ENCODE measurements around the gene GALC.

The GALC gene

DNA sequence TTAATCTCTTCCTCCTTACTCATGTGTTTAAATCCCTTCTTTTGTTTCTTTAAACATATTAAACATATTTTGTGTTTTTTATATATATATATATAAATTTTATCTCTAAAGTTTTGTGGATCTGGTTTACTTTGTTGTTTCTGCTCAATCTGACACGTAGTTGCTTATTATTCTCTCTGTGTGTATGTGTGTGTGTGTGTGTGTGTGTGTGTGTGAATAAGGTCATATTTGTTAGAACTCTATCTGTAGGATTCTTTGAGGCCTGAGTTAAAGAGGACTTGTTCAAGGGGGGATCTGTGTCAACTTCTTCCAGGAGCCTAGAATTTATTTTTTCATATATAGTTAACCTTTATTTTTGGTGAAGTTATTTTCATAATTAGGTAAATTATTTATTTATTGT is 14.6 kb upstream of the GALC start:
- DNase-seq (ENCODE audit: low read depth in 2 of 2) = no peak

- DNase-seq (ENCODE audit: low read depth in 2 of 2) = no peak
Observed at GRCh38 chr14:88005978-88006851, 13.2 kb upstream of the GALC start.

GRCh38 chr14:88005050-88005481 is 12.1 kb upstream of the GALC start, which contains the start of gene GPR65:
Gene GPR65 (plus strand): TSS chr14:88005135. CDS start chr14:88010848, 5,713 bp downstream.
- DNase-seq (ENCODE audit: low read depth in 2 of 2) = no peak

DNA sequence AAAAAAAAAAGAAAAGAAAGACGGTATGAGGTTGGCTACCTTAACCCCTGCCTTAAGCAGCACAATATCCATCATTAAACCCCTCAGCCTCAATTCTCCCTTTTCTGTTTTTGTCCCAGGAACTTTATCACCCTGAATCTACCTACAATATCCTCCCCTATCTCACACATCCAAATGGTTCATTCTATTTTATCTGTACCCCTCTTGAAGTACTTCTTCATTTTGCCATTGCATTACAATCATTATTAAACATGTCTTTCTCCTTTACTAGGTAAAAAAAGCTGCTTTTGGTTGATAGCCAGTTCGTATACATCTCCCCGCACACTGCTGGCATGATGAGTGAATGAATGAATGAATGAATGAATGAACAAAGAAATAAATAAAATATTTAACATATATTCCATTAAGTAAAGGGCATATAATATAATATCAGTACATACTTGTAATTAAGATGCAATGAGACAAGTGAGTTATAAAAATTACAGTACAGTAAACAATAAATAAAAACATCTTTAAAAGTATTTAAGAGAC is 11.6 kb upstream of the GALC start:
- no peak for DNase-seq (ENCODE audit: low read depth in 2 of 2)

DNA sequence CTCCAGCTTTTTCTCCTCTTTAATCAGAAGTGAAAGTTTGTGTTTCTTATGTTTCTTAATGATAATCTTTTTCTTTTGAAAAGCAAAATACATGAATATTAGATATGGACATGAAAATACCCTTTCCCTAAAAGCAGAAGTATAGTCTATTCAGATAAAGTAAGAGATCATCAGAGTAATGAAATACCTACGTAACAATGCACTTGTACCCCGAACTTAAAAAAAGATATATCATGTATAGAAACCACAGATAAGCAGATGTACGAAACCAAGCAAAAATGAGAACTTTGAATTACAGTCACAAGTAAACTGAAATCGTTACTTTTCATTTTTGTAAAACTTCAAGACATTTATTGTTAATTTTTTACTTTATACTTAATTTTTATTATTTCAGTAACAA is 10.4 kb upstream of the GALC start:
- no peak for DNase-seq (ENCODE audit: low read depth in 2 of 2)

GRCh38 chr14:88002421-88003075 is 9.6 kb upstream of the GALC start:
- DNase-seq (ENCODE audit: low read depth in 2 of 2) = no peak

DNA sequence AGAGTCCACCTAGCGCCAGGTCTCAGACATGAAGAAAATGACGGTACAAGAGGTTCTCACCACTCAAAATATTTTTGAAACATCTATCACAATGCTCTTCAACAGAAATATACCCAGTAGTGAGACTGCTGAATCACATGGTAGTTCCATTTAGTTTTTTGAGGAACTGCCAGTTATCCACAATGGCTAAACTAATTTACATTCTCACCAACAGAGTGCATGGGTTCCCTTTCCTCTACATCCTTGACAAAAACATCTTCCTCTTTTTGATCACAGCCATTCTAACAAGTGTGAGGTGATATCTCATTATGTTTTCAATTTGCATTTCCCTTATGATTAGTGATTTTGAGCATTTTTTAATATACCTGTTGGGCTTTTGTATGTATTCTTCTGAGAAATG is 6.3 kb upstream of the GALC start:
- DNase-seq (ENCODE audit: low read depth in 2 of 2) = no peak

DNA sequence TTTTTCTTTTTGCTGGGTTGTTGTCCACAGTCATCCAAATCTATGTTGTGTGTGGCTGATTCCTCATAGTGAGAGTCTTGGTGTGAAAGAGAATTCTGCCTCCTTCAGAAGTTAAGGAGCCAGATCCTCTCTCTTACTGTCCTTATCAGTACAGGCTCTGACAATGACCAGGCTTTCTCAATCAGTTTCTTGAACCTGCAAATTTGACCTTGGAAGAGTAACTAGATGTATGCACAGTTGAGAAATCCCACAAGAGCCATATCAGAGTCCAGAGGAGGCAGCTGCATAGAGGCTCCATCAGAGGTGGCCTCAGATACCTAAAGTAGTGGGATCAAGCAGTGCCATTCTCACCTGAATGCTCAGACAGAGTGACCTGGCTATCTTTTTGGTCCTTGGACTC is 5.5 kb upstream of the GALC start:
- no peak for DNase-seq (ENCODE audit: low read depth in 2 of 2)

- no peak for DNase-seq (ENCODE audit: low read depth in 2 of 2)
Observed at GRCh38 chr14:87996291-87996592, 3.3 kb upstream of the GALC start.

GRCh38 chr14:87995500-87996290 is 2.7 kb upstream of the GALC start:
- no peak for DNase-seq (ENCODE audit: low read depth in 2 of 2)

DNA sequence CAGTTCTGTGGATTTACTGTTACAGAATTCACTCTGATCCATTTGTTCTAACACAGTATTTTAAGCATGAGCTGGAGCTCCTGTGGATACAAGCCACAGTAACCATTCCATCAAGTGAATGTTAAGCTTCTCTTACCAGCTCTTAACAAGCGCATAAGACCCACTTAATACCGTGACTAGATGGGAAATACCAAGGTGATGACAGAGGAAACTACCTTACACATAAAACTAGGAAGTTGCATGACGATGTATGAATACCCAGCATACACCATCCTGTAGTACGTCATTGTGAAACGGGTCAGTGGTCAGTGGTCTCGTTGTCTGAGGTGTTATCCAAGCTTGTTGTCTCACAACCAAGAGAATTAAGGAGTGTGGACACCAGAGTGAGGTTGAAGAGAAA is 2.0 kb upstream of the GALC start:
- DNase-seq (ENCODE audit: low read depth in 2 of 2) = no peak

DNA sequence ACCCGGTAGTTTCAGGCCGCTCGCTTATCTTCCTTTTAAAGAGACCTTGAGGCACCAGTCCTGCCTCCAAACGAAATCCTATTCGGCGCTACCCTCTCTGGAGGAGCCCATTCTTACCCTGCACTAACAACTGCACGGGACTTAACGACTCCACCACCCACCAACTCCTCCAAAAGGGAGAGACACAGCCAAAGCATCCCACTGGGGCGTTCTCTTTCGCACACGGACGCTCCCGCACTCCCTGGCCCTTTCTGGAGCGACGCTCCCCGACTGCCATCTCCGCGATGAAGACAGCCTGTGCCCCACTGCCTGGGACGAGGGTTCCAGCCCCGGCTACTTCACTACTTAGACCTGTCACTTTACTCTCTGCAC is 650 bp downstream of the GALC start:
- DNase-seq (ENCODE audit: low read depth in 2 of 2) = no peak

DNA sequence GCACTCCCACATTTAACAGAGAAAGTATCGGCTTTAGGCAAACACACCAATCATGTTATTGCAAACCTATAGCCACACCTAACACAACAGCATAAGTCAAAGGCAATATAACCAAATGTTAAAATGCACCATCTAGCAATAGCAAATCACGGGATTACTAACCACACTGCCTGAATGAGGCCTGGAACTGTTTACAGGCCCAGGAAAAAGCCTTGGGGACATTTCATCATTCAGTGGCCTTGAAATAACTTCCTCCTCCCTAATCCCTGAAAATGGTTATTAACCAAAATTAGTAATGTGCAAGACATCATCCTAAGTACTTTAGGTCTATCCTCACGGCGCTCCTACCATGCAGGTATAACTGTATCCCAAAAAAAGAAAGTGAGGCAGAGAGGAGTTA is 2.3 kb downstream of the GALC start:
- no peak for DNase-seq (ENCODE audit: low read depth in 2 of 2)

DNA sequence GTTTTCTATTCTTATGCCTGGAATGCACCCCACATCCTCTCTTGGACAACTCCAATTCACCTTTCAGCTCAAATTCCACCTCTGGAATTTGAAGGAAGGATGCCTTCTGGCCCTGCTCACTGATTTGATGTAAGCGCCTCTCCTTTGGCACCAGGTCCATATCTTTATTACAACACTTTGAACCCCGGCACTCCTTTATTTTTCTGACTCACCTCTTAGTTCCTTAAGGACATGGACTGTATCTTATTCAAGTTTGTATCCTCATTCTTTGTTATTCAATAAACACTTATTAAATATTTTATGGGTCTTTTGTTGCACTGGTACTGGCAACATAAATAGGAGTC is 3.1 kb downstream of the GALC start:
- no peak for DNase-seq (ENCODE audit: low read depth in 2 of 2)

DNA sequence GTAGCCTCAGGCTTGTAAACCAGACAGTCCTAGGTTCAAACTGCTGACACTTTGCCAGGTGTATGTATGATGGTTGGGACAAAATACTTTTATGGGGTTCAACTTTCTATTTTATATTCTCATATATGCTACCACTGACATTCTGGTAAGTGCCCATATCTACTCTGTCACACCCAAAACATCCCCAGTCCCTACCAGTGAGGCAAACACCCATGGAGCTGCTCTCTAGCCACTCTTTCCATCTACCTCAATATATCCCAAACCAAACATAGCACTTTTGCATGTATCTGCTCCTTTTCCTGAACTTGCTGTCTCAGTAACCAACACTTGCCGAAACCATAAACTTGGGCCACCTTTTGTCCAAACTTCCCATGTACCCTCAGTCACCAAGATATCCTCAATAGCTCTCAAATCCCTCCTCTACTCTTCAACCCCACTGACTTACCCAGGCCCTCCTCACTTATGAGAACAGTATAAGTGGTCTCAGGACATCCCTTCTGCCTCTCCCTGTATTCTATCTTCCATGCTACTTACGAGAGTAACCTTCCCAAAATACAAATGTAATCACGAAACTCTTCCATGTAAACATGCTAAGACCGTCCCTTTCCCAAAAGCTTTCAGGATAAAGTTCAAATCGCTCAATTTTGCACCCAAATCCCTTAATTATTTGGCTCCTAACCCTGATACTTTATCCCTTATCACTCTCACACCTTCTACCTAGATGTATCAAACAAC is 3.6 kb downstream of the GALC start:
- no peak for DNase-seq (ENCODE audit: low read depth in 2 of 2)

GRCh38 chr14:87979689-87980088 is 13.3 kb downstream of the GALC start:
- no peak for DNase-seq (ENCODE audit: low read depth in 2 of 2)

DNA sequence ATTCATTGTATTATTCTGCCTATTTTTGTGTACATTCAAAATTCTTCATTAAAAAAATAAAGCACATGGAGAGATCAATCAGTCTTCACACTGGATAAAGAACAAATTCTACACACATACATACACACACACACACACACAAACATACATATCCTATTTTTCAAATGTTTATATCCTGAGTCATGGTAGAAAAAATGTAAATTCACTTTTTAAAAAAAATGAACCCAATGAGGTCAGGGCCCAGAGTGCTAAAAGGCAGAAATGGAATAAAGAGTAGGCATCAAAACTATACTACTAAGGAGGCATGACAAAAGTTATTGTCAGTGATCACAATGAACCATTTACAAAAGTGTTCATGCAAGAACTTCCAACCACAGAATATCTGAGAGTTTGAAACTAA is 17.3 kb downstream of the GALC start:
- no peak for DNase-seq (ENCODE audit: low read depth in 2 of 2)

DNA sequence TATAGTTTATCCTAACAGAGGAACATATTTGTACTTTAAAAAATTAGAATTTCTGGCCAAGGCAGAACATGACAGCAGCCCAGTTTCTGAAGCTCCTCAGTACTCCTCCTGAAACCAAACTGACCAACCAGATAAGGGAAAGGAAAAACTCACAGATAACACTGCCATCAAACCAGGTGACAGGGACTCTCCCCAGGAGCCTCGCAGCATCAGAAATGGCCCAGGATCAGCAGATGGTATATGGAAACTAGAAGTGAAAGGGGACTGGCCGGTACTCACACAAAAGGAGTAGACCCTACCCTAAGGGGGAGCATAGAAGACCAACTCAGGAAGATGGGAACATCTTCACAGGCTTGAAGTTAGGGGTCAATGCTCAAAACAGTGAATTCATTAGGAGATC is 22.0 kb downstream of the GALC start:
- no peak for DNase-seq (ENCODE audit: low read depth in 2 of 2)

DNA sequence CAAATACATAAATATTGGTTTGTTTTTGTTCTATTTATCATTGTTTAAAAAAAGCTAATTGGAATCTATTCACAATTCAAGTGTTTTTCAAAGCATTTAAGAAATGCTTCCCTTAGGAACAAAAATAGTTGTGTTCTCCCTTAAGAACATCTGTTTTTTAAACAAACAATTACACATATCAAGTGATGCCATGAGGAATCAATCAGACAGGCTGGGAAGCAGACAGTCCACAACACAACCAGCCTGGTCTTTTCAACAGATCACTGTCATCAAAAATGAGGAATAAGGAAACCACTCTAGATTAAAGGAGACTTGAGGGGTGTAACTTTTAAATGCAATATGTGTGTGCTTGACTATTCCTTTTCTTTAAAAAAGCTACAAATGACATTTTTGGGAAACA is 25.5 kb downstream of the GALC start:
- DNase-seq (ENCODE audit: low read depth in 2 of 2) = no peak

DNA sequence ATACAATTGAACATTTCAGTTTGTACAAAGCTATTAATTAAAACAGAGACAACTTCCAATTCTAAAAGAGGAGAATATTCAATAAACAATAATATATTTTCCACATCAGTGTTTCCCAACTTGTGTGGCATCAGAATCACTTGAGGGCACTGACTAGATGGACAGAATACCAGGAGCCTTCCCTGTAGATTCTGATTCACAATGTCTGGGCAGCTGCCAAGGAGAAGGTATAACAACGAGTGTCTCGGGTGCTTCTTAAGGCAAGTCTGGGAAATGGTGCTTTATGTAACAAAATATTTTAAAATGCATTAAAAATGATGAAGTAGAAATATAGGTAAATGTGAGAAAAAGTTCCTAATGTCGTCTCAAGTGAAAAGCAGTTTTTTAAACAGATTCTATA is 26.2 kb downstream of the GALC start:
- DNase-seq (ENCODE audit: low read depth in 2 of 2) = no peak

DNA sequence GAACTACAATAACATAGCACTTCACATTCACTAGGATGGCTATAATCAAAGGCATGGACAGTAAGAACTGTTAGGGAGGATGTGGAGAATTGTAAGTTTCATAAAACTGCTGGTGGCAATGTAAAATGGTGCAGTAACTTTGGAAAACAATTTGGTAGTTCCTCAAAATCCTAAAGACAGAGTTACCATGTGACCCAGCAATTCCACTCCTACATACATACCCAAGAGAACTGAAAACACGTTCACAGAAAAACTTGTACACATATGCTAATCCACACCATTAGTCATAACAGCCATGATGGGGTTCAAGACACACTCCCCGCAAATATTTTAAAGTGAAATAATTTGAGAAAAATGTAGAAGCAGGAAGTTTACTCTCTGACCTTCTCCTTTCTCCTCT is 31.7 kb downstream of the GALC start:
- DNase-seq (ENCODE audit: low read depth in 2 of 2) = no peak

Measured in fibroblast of skin of left biceps (primary cell).